Caco-2 (cell line): ENCODE data around the gene KDM4C. TPM values are rescaled to one million over a fixed set of nuclear protein-coding genes. Genes with fewer than 3 reads are reported as not detected.

Source experiments
- BruUV-seq: library from RNA; stranded (reverse); fragments of 400-500 nt; replicated peaks from 2 replicates; lab custom pipeline; 2021; lab: Mats Ljungman, UMichigan
- CTCF ChIA-PET: fragments of 300-600 bp; sonication (Branson Sonifier 250); formaldehyde crosslinking; loops from one replicate; lab custom pipeline; 2022; ENCODE audit warnings: antibody characterized with exemption; lab: Charles Lee
- POLR2A ChIA-PET: fragments of 300-600 bp; sonication (Branson Sonifier 250); formaldehyde crosslinking; loops from one replicate; lab custom pipeline; 2022; ENCODE audit warnings: antibody characterized with exemption; lab: Charles Lee
- DNase-seq, 2 experiments: peaks; one replicate each; pipeline versions ENCODE4 v3.0.0 to v3.0.0-alpha.2; 2020 to 2022
- H3K27me3 ChIP-seq: replicated peaks from 2 replicates; pipeline ENCODE4 v1.6.0; 2011; ENCODE audit warnings: low read length; ENCODE audit not compliant: control insufficient read depth, insufficient read depth
- H3K36me3 ChIP-seq: 2 replicates; pipeline ENCODE4 v1.5.1; 2011; ENCODE audit warnings: low read length; ENCODE audit not compliant: control insufficient read depth, insufficient read depth
- H3K4me1 ChIP-seq: fragments of 250-450 bp; sonication (Bioruptor Pico); 2 replicates; pipeline ENCODE4 v1.5.1; 2020; ENCODE audit warnings: mild to moderate bottlenecking
- H3K4me3 ChIP-seq: 2 replicates; pipeline ENCODE4 v1.5.1; 2011; ENCODE audit warnings: low read depth, mild to moderate bottlenecking, control low read depth, low read length
- H3K9me3 ChIP-seq: fragments of 250-450 bp; sonication (Bioruptor Pico); 2 replicates; pipeline ENCODE4 v1.5.1; 2020; ENCODE audit warnings: mild to moderate bottlenecking, moderate library complexity
- H3K27ac Mint-ChIP-seq: one replicate; pipeline ENCODE4 v1.8.0; 2022; ENCODE audit warnings: mixed read lengths; ENCODE audit not compliant: unreplicated experiment
- H3K27me3 Mint-ChIP-seq: one replicate; pipeline ENCODE4 v1.8.0; 2022; ENCODE audit warnings: mixed read lengths; ENCODE audit not compliant: insufficient read depth, unreplicated experiment
- H3K36me3 Mint-ChIP-seq: one replicate; pipeline ENCODE4 v1.8.0; 2022; ENCODE audit warnings: mild to moderate bottlenecking, mixed read lengths; ENCODE audit not compliant: insufficient read depth, unreplicated experiment
- H3K4me1 Mint-ChIP-seq: one replicate; pipeline ENCODE4 v1.8.0; 2022; ENCODE audit warnings: low read depth, mixed read lengths; ENCODE audit not compliant: unreplicated experiment
- H3K4me3 Mint-ChIP-seq: one replicate; pipeline ENCODE4 v1.8.0; 2022; ENCODE audit warnings: mild to moderate bottlenecking, moderate library complexity, mixed read lengths; ENCODE audit not compliant: unreplicated experiment
- H3K9me3 Mint-ChIP-seq: one replicate; pipeline ENCODE4 v1.8.0; 2022; ENCODE audit warnings: mixed read lengths; ENCODE audit not compliant: unreplicated experiment
- CTCF ChIP-seq, 2 experiments: fragments of 200-600 bp in 1 of 2; IDR thresholded peaks; 1 replicate in 1 of 2; 2 replicates in 1 of 2; pipeline versions ENCODE4 v1.5.1 to v1.8.0; 2011 to 2022; ENCODE audit warnings: antibody characterized with exemption in 1 of 2, control low read depth in 1 of 2, inconsistent platforms in 1 of 2, low read depth in 1 of 2, low read length in 1 of 2, mild to moderate bottlenecking in 1 of 2, moderate library complexity in 1 of 2; ENCODE audit not compliant: insufficient read depth in 1 of 2, severe bottlenecking in 1 of 2, unreplicated experiment in 1 of 2
- intact Hi-C: fragments of 100-400 bp; cut with micrococcal nuclease; formaldehyde crosslinking; loops from one replicate; pipeline ENCODE4 v1.10.0; 2022; ENCODE audit not compliant: unreplicated experiment
- total RNA-seq: library from RNA; stranded (reverse); gene quantifications from 2 replicates; pipeline ENCODE4 v1.2.3, GENCODE V29; 2022

KDM4C gene
- total RNA-seq, 1 experiment from 2014 or later, result 40.3 TPM

- Mint-ChIP-seq H3K4me3 (no peak overlapping the region), H3K27ac (no peak overlapping the region), H3K4me1 (no peaks in the 10 kb centered on the region), H3K9me3 (no peaks in the 10 kb centered on the region), H3K27me3 (no peaks in the 10 kb centered on the region), H3K36me3 (peaks cover 6% of the 10 kb centered on the region)
- Histone ChIP-seq H3K4me1 (no peaks in the 10 kb centered on the region), H3K27me3 (no peaks in the 10 kb centered on the region), H3K4me3 (no peak overlapping the region), H3K9me3 (no peaks in the 10 kb centered on the region), H3K36me3 (no peaks in the 10 kb centered on the region)
- TF ChIP-seq CTCF (IDR thresholded peaks at IDR 0.05; ENCODE audit: insufficient read depth in 1 of 2, low read depth in 1 of 2, low read length in 1 of 2, severe bottlenecking in 1 of 2, unreplicated experiment in 1 of 2), result no peak
- BruUV-seq, result no TSS peak
- DNase-seq, result no peak
- intact Hi-C loops, result no loop called here
- CTCF ChIA-PET, result no interaction called here
- POLR2A ChIA-PET, result no interaction called here
Measured at GRCh38 chr9:7165331-7165975, 407.7 kb downstream of the KDM4C start.

DNA sequence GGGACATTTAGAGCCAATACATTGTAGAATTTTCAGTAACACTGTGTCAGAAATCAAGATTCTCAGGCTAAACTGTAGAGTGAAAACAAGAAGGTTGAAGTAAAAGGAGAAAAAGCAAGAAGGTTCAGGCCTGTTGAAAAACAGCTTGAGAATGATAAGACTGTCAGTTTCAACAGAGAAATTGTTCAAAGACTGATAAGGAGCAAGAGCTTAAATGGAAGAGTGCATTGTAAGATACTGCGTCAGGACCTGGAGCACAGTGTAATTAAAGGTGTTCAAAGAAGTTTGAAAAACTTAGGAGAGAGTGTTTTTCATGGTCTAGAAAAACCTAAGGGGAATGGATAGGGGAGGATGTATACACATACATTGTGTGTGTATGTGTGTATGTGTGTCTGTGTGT lies 408.3 kb downstream of the KDM4C start:
- no peaks in the 10 kb centered on the region for H3K4me1 ChIP-seq
- H3K4me3 Mint-ChIP-seq, result no peak overlapping the region
- no peak overlapping the region for H3K27ac Mint-ChIP-seq
- no TSS peak for BruUV-seq
- intact Hi-C loops, result no loop called here
- no peak for DNase-seq
- no peak for TF ChIP-seq CTCF (IDR thresholded peaks at IDR 0.05; ENCODE audit: insufficient read depth in 1 of 2, low read depth in 1 of 2, low read length in 1 of 2, severe bottlenecking in 1 of 2, unreplicated experiment in 1 of 2)
- H3K9me3 Mint-ChIP-seq, result no peaks in the 10 kb centered on the region
- POLR2A ChIA-PET, result no interaction called here
- no peaks in the 10 kb centered on the region for H3K36me3 ChIP-seq
- CTCF ChIA-PET, result no interaction called here
- peaks cover 9% of the 10 kb centered on the region for H3K36me3 Mint-ChIP-seq
- H3K9me3 ChIP-seq, result no peaks in the 10 kb centered on the region
- H3K27me3 ChIP-seq, result no peaks in the 10 kb centered on the region
- H3K4me1 Mint-ChIP-seq, result no peaks in the 10 kb centered on the region
- H3K27me3 Mint-ChIP-seq, result no peaks in the 10 kb centered on the region
- H3K4me3 ChIP-seq, result no peak overlapping the region

- no peak overlapping the region for H3K27ac Mint-ChIP-seq
- H3K27me3 Mint-ChIP-seq, result no peaks in the 10 kb centered on the region
- peaks cover 7% of the 10 kb centered on the region for H3K4me1 Mint-ChIP-seq
- intact Hi-C loops, result no loop called here
- no peaks in the 10 kb centered on the region for H3K4me1 ChIP-seq
- no peak for TF ChIP-seq CTCF (IDR thresholded peaks at IDR 0.05; ENCODE audit: insufficient read depth in 1 of 2, low read depth in 1 of 2, low read length in 1 of 2, severe bottlenecking in 1 of 2, unreplicated experiment in 1 of 2)
- H3K4me3 ChIP-seq, result no peak overlapping the region
- no peak overlapping the region for H3K4me3 Mint-ChIP-seq
- no peaks in the 10 kb centered on the region for H3K27me3 ChIP-seq
- ChIA-PET CTCF (no interaction called here), POLR2A (no interaction called here)
- H3K9me3 ChIP-seq, result no peaks in the 10 kb centered on the region
- no peaks in the 10 kb centered on the region for H3K9me3 Mint-ChIP-seq
- H3K36me3 Mint-ChIP-seq, result peaks cover 15% of the 10 kb centered on the region
- H3K36me3 ChIP-seq, result no peaks in the 10 kb centered on the region
- no peak for DNase-seq
- BruUV-seq, result no TSS peak
Measured at GRCh38 chr9:7169717-7170389, 412.1 kb downstream of the KDM4C start.
